GM12892 (cell line): ENCODE data around the gene TRMT44.
"Not testable (repeated sequence)": the region's sequence is repeated elsewhere in the genome, so short reads cannot be mapped to it uniquely, and the experiment has no call there.

ENCODE experiments used
- POLR2A ChIP-seq: IDR thresholded peaks from 2 replicates; pipeline ENCODE4 v1.6.1; 2011; ENCODE audit warnings: low read depth, low read length, control low read depth
- POLR2AphosphoS5 ChIP-seq: IDR thresholded peaks from 2 replicates; pipeline ENCODE4 v1.6.1; 2011; ENCODE audit warnings: low read depth, low read length, control low read depth

DNA sequence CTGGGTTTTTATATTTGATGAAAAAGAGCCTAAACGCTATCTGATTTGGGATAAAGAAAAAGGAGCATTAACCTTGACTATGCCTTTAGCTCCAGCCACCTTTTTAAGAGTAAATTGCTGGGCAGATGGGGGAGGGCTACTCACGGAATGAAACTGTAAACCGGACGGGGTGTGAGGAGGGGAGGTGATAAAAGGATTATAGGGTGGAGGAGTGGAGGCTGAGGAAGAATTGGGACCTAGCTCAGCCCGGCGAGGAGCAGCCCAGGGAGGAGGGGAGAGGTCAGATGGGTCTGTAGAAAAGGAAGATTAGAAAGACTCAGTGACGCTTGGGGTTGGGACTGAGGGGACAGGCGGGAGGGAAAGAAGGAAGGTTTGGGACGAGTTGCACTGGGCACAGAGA is 46.1 kb downstream of the TRMT44 start:
- not testable (repeated sequence) for TF ChIP-seq POLR2A, POLR2AphosphoS5
